LNCaP clone FGC (cell line): Measurements from ENCODE around the gene PSMB2.

Experiments used
- DNase-seq: peaks from one replicate; pipeline ENCODE4 v3.0.0-alpha.2; 2011; ENCODE audit warnings: low read depth
- H3K4me3 ChIP-seq: 2 replicates; pipeline ENCODE4 v1.5.1; 2011; ENCODE audit warnings: mild to moderate bottlenecking, low read depth, low read length, control low read depth
- TF ChIP-seq, protein P1 (sequence below): IDR thresholded peaks from 2 replicates; pipeline ENCODE4 v1.5.1; 2012; ENCODE audit warnings: mild to moderate bottlenecking; ENCODE audit not compliant: control insufficient read depth, insufficient read depth; ENCODE audit errors: extremely low read depth

The PSMB2 gene

DNA sequence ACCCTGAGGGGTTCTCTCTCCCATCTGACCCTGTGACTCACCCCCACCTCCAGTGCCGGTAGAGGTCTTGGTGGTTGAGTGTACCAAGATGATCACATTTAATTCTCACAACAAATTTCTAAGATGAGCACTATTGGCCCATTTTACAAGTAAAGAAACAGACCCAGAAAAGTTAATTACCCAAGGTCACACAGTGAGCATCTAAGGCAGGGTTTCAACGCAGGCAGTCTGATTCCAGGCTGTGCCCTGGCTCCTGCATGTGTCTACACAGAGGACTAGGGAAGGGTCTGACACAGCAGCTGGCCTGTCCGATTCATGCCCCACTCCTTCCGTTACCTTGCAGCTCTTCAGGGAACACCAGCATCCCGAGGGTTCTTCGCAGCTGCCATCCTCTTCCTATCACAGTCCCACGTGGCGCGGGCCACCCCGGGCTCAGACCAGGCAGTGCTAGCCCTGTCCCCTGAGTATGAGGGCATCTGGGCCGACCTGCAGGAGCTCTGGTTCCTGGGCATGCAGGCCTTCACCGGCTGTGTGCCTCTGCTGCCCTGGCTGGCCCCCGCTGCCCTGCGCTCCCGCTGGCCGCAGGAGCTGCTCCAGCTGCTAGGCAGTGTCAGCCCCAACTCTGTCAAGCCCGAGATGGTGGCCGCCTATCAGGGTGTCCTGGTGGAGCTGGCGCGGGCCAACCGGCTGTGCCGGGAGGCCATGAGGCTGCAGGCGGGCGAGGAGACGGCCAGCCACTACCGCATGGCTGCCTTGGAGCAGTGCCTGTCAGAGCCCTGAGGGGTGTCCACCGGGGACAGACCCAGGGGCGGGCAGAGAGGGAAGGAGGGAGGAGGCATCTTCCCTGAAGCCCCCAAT is 76.2 kb downstream of the PSMB2 start:
- TF ChIP-seq, protein P1, sequence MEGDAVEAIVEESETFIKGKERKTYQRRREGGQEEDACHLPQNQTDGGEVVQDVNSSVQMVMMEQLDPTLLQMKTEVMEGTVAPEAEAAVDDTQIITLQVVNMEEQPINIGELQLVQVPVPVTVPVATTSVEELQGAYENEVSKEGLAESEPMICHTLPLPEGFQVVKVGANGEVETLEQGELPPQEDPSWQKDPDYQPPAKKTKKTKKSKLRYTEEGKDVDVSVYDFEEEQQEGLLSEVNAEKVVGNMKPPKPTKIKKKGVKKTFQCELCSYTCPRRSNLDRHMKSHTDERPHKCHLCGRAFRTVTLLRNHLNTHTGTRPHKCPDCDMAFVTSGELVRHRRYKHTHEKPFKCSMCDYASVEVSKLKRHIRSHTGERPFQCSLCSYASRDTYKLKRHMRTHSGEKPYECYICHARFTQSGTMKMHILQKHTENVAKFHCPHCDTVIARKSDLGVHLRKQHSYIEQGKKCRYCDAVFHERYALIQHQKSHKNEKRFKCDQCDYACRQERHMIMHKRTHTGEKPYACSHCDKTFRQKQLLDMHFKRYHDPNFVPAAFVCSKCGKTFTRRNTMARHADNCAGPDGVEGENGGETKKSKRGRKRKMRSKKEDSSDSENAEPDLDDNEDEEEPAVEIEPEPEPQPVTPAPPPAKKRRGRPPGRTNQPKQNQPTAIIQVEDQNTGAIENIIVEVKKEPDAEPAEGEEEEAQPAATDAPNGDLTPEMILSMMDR, result no peak
- DNase-seq, result no peak
- H3K4me3 ChIP-seq, result no peak overlapping the region

DNA sequence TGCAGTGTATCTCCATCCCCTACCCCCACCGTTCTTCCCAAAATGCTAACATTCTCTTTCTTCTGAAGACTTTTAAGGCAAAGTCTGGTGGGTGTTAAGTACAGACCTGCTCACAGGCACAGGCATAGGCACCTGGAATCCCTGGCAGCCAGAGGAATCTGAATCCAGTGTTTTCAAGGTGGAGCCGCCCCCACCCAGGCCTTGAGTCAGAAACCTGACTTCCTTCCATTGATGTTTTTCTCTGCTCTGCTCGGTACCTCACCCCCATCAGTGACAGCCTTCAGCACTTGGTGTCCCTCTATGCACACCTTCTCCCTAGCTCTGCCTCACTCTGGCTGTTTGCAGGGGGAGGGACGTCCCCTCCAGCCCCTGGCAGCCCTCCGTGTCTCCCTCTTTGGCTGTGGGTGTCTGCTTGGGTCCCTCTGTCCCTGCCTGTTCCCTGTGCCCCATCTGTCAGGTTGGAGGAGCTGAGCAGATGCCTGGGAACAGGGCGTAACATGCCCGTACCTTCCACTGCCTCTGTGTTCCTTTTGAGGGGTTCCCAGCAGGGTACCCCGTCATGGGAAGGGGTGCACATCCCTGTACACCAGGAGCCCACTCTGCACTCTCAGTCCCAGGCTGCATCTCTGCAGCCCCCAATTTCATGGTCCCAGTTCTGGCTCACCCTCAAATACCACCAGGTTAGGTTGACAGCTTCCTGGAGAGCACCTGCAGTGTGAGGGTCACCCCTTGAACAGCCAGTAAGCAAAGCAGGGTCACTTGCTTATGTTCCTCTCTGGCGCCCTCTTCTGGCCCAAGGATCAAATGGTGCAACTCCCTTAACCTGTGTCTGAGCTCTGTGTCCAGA is 77.1 kb downstream of the PSMB2 start:
- no peak overlapping the region for H3K4me3 ChIP-seq
- TF ChIP-seq, protein P1, result peak; percentile 88
- peak; percentile 36 for DNase-seq

DNA sequence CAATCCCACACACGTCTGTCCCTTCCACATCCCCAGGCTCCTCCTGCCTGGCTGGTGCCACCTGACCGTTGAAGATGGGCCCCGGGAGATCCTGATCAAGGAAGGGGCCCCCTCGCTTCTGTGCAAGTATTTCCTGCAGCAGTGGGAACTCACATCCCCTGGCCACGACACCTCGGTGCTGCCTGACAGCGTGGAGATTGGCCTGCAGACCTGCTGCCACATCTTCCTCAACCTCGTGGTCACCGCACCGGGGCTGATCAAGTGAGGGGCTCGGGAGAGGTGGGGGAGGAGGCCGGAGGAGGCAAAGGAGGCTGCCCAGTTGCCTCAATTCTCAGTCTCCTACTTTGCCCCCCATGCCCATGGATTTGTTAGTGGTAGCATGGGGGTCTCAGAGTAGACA is 78.2 kb downstream of the PSMB2 start:
- no peak for DNase-seq
- TF ChIP-seq, protein P1, result no peak
- H3K4me3 ChIP-seq, result no peak overlapping the region

DNA sequence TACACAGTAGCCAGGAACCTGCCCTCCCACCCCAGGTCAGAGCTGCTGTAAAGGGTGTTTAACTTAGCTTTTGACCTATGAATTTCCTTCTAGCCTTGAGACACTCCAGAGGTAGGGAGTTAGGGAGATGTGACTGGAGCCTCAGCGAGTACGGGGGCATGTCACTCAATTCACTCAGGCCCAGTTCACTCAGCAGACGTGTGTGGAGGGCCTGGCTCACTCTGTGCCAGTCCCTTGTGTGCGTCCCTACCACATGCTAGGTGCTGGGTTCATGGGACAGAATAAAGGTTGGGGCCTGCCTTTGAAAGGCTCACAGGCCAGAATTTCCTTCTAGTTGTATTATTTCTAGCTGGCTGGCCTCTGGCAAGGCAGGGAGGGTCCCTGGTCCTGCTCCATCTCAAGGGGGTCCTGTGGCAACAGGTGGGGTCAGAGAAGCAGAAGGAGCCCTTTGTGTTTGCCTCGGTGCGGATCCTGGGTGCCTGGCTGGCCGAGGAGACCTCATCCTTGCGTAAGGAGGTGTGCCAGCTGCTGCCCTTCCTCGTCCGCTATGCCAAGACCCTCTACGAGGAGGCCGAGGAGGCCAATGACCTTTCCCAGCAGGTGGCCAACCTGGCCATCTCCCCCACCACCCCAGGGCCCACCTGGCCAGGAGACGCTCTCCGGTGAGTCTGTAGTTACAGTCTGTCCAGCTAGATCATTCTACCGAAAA is 79.2 kb downstream of the PSMB2 start:
- no peak overlapping the region for H3K4me3 ChIP-seq

DNA sequence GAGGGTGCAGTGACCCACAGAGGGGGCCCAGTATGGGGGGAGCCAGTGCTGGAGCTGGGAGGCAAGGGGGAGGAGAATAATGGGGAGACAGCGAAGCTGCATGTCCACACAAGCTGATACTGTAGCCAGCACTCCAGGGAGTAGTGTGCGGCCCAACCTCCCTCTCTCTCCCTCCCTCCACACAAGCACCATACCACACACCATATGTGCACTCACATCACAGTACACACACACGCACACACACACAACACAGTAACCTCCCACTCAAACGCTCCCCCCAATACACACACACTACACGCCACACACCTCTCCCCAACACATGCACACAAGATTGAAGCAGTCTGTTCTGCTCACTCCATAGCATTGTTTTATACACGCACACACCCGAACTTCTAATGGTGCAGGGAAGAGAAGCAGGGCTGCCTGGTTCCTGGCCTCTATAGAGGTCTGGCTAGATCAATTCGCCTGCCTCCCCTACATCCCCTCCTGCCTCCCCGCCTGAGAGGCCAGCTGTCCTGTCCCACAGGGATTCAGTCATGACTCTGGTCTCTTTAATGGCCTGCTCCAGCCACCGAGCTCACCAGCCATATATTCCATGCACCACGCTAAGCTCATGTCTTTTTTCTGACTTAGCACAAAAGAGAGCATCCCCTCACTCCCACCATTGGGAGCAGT is 79.9 kb downstream of the PSMB2 start:
- TF ChIP-seq, protein P1, result no peak
- H3K4me3 ChIP-seq, result peak overlapping the region; percentile 30; the same call in 1 of the 2 replicates
- no peak for DNase-seq

More for the DNA sequence above, 79.2 kb downstream of the PSMB2 start:
- no peak for DNase-seq
- TF ChIP-seq, protein P1, result no peak
